H1 (cell line): ENCODE results near the gene KIAA1671. TPM values are rescaled to one million over a fixed set of nuclear protein-coding genes. Genes with fewer than 3 reads are reported as not detected.

ENCODE experiments used
- CTCF ChIA-PET: fragments of 300-600 bp; sonication (Branson Sonifier 250); formaldehyde crosslinking; loops from one replicate; lab custom pipeline; 2021; ENCODE audit not compliant: partially characterized antibody; lab: Charles Lee
- POLR2A ChIA-PET: fragments of 300-600 bp; sonication (Branson Sonifier 250); formaldehyde crosslinking; loops from one replicate; lab custom pipeline; 2021; ENCODE audit warnings: inconsistent platforms; ENCODE audit not compliant: partially characterized antibody; lab: Charles Lee
- DNase-seq, 2 experiments: peaks; one replicate each; pipeline versions ENCODE4 v3.0.0 to v3.0.0-alpha.2; 2010 to 2022; ENCODE audit warnings: low spot score in 2 of 2, low read depth in 1 of 2, mixed read lengths in 1 of 2
- FAIRE-seq: peaks from 2 replicates; lab custom pipeline; 2011; peaks lifted over from hg19 to GRCh38; lab: Jason Lieb, UNC
- H2AFZ ChIP-seq: 2 replicates; pipeline ENCODE4 v1.8.1; 2012; ENCODE audit warnings: low read length, inconsistent platforms
- H2AK5ac ChIP-seq: 2 replicates; pipeline ENCODE4 v1.6.1; 2013; ENCODE audit warnings: low read depth, low read length
- H2BK120ac ChIP-seq: replicated peaks from 2 replicates; pipeline ENCODE3; 2013; ENCODE audit warnings: low read depth, low read length, inconsistent platforms
- H2BK12ac ChIP-seq: 2 replicates; pipeline ENCODE4 v1.6.1; 2013; ENCODE audit warnings: low read depth, low read length
- H2BK15ac ChIP-seq: 2 replicates; pipeline ENCODE4 v1.6.1; 2013; ENCODE audit warnings: low read length
- H2BK20ac ChIP-seq: 2 replicates; pipeline ENCODE4 v1.6.1; 2013; ENCODE audit warnings: low read length
- H2BK5ac ChIP-seq: 2 replicates; pipeline ENCODE4 v1.6.1; 2013; ENCODE audit warnings: low read depth, low read length
- H3K14ac ChIP-seq: 2 replicates; pipeline ENCODE4 v1.6.1; 2013; ENCODE audit warnings: inconsistent platforms; ENCODE audit not compliant: insufficient read length
- H3K18ac ChIP-seq: 2 replicates; pipeline ENCODE4 v1.6.1; 2013; ENCODE audit warnings: low read length; ENCODE audit errors: extremely low read depth
- H3K23ac ChIP-seq: 2 replicates; pipeline ENCODE4 v1.6.1; 2013; ENCODE audit warnings: inconsistent platforms; ENCODE audit not compliant: insufficient read length
- H3K23me2 ChIP-seq: 2 replicates; pipeline ENCODE4 v1.6.1; 2013; ENCODE audit warnings: low read depth, low read length
- H3K27ac ChIP-seq: 2 replicates; pipeline ENCODE4 v1.6.1; 2011; ENCODE audit warnings: low read depth, low read length, inconsistent platforms
- H3K27me3 ChIP-seq, 4 experiments: replicated peaks in 1 of 4; 1 replicate in 1 of 4; 2 replicates in 3 of 4; pipeline versions ENCODE4 v1.6.1 to v1.8.1; 2011 to 2013; ENCODE audit warnings: low read length in 3 of 4, mild to moderate bottlenecking in 3 of 4, inconsistent platforms in 2 of 4, mixed read lengths in 2 of 4, moderate library complexity in 1 of 4; ENCODE audit not compliant: control insufficient read depth in 3 of 4, insufficient read depth in 3 of 4; ENCODE audit errors: extremely low read depth in 1 of 4
- H3K36me3 ChIP-seq, 4 experiments: 2 replicates each; pipeline versions ENCODE4 v1.6.1 to v1.8.1; 2011 to 2013; ENCODE audit warnings: mild to moderate bottlenecking in 4 of 4, low read length in 3 of 4, moderate library complexity in 2 of 4, control low read depth in 1 of 4, inconsistent platforms in 1 of 4; ENCODE audit not compliant: insufficient read depth in 4 of 4, control insufficient read depth in 2 of 4
- H3K4ac ChIP-seq: replicated peaks from 2 replicates; pipeline ENCODE3; 2013; ENCODE audit warnings: low read length, low read depth, mixed read lengths, inconsistent platforms; ENCODE audit not compliant: insufficient read length
- H3K4me1 ChIP-seq, 4 experiments: replicated peaks in 1 of 4; 1 replicate in 1 of 4; 2 replicates in 3 of 4; pipeline versions ENCODE4 v1.6.1 to v1.8.1; 2011 to 2013; ENCODE audit warnings: low read length in 3 of 4, inconsistent platforms in 2 of 4, mixed read lengths in 1 of 4; ENCODE audit not compliant: insufficient read depth in 4 of 4, control insufficient read depth in 3 of 4
- H3K4me2 ChIP-seq, 2 experiments: 2 replicates each; pipeline versions ENCODE4 v1.6.1 to v1.8.1; 2011 to 2013; ENCODE audit warnings: low read depth in 2 of 2, low read length in 2 of 2, control low read depth in 1 of 2, inconsistent platforms in 1 of 2, mild to moderate bottlenecking in 1 of 2; ENCODE audit not compliant: insufficient read depth in 1 of 2
- H3K4me3 ChIP-seq, 4 experiments: fragments of 200-600, 300-600 bp in 1 of 4; sonication (generic), shearing (Covaris generic), sonication (Bioruptor Twin) in 1 of 4; 2 replicates each; pipeline versions ENCODE4 v1.5.1 to v1.8.1; 2011 to 2016; ENCODE audit warnings: low read length in 4 of 4, low read depth in 3 of 4, control low read depth in 2 of 4, inconsistent platforms in 2 of 4, mild to moderate bottlenecking in 2 of 4, mixed read lengths in 1 of 4, moderate library complexity in 1 of 4; ENCODE audit not compliant: insufficient read depth in 2 of 4; ENCODE audit errors: extremely low read depth in 1 of 4
- H3K56ac ChIP-seq: replicated peaks from 2 replicates; pipeline ENCODE3; 2013; ENCODE audit warnings: low read depth, mild to moderate bottlenecking, mixed read lengths, low read length, inconsistent platforms; ENCODE audit not compliant: insufficient read length
- H3K79me1 ChIP-seq: 2 replicates; pipeline ENCODE4 v1.6.1; 2013; ENCODE audit warnings: low read depth, low read length, control low read depth
- H3K79me2 ChIP-seq, 2 experiments: 2 replicates each; pipeline versions ENCODE4 v1.6.1 to v1.8.1; 2012 to 2013; ENCODE audit warnings: low read length in 2 of 2, mild to moderate bottlenecking in 2 of 2, inconsistent platforms in 1 of 2; ENCODE audit not compliant: insufficient read depth in 2 of 2, control insufficient read depth in 1 of 2
- H3K9ac ChIP-seq, 4 experiments: replicated peaks in 1 of 4; 1 replicate in 1 of 4; 2 replicates in 3 of 4; pipeline versions ENCODE4 v1.6.1 to v1.8.1; 2011 to 2013; ENCODE audit warnings: low read depth in 3 of 4, low read length in 3 of 4, control low read depth in 2 of 4, mild to moderate bottlenecking in 2 of 4, moderate library complexity in 2 of 4, inconsistent platforms in 1 of 4; ENCODE audit errors: extremely low read depth in 1 of 4
- H3K9me3 ChIP-seq, 2 experiments: 2 replicates each; pipeline versions ENCODE4 v1.6.1 to v1.8.1; 2012 to 2013; ENCODE audit warnings: mild to moderate bottlenecking in 2 of 2, moderate library complexity in 2 of 2, control low read depth in 1 of 2, inconsistent platforms in 1 of 2, low read depth in 1 of 2, low read length in 1 of 2, mixed read lengths in 1 of 2; ENCODE audit not compliant: insufficient read depth in 2 of 2
- H4K20me1 ChIP-seq, 2 experiments: replicated peaks in 1 of 2; 2 replicates each; pipeline versions ENCODE3 to v1.8.1; 2011 to 2013; ENCODE audit warnings: inconsistent platforms in 2 of 2, low read length in 2 of 2, mild to moderate bottlenecking in 1 of 2; ENCODE audit not compliant: insufficient read depth in 2 of 2, control insufficient read depth in 1 of 2
- H4K5ac ChIP-seq: 2 replicates; pipeline ENCODE4 v1.6.1; 2013; ENCODE audit warnings: low read length, low read depth, mixed read lengths, inconsistent platforms; ENCODE audit not compliant: insufficient read length
- H4K8ac ChIP-seq: 2 replicates; pipeline ENCODE4 v1.8.0; 2013; ENCODE audit warnings: mild to moderate bottlenecking, moderate library complexity, low read length, inconsistent platforms; ENCODE audit not compliant: insufficient read depth; ENCODE audit errors: extremely low read depth
- H4K91ac ChIP-seq: replicated peaks from 2 replicates; pipeline ENCODE3; 2013; ENCODE audit warnings: low read length, mixed read lengths, inconsistent platforms; ENCODE audit not compliant: insufficient read length
- CBX8 ChIP-seq: fragments of 300-800, 300-1000 bp; sonication (generic); IDR thresholded peaks from 2 replicates; pipeline ENCODE4 v1.7.1; 2016; ENCODE audit warnings: low read depth, low read length, borderline replicate concordance
- CREB1 ChIP-seq: IDR thresholded peaks from 2 replicates; pipeline ENCODE4 v1.6.1; 2012; ENCODE audit warnings: inconsistent platforms
- CTBP2 ChIP-seq: IDR thresholded peaks from 2 replicates; pipeline ENCODE4 v1.7.0; 2011; ENCODE audit warnings: borderline replicate concordance, mild to moderate bottlenecking, moderate library complexity, mixed read lengths, low read length; ENCODE audit not compliant: insufficient read depth, insufficient read length
- EP300 ChIP-seq, 2 experiments: IDR thresholded peaks; 1 replicate in 1 of 2; 2 replicates in 1 of 2; pipeline ENCODE4 v1.6.1; 2011 to 2012; ENCODE audit warnings: low read depth in 2 of 2, low read length in 2 of 2, mild to moderate bottlenecking in 2 of 2, borderline replicate concordance in 1 of 2, inconsistent platforms in 1 of 2, moderate library complexity in 1 of 2
- GTF2F1 ChIP-seq: IDR thresholded peaks from 2 replicates; pipeline ENCODE4 v1.6.1; 2012; ENCODE audit warnings: low read depth, low read length, improper control_type of control experiment, borderline replicate concordance
- POLR2A ChIP-seq, 2 experiments: IDR thresholded peaks; 1 replicate in 1 of 2; 2 replicates in 1 of 2; pipeline ENCODE4 v1.6.1; 2011; ENCODE audit warnings: low read depth in 2 of 2, low read length in 2 of 2, mild to moderate bottlenecking in 2 of 2; ENCODE audit errors: control extremely low read depth in 1 of 2
- POLR2AphosphoS5 ChIP-seq: IDR thresholded peaks from 2 replicates; pipeline ENCODE4 v1.6.1; 2011; ENCODE audit warnings: low read depth, low read length
- RAD21 ChIP-seq, 2 experiments: IDR thresholded peaks in 1 of 2; conservative IDR thresholded peaks in 1 of 2; 2 replicates each; pipeline ENCODE4 v1.6.1; 2011; ENCODE audit warnings: low read depth in 2 of 2, low read length in 2 of 2, improper control_type of control experiment in 1 of 2, inconsistent platforms in 1 of 2, mild to moderate bottlenecking in 1 of 2, moderate library complexity in 1 of 2
- SIRT6 ChIP-seq: IDR thresholded peaks from one replicate; pipeline ENCODE4 v1.7.1; 2012; ENCODE audit warnings: low read length, inconsistent platforms
- SRF ChIP-seq: IDR thresholded peaks from 2 replicates; pipeline ENCODE4 v1.6.1; 2011; ENCODE audit warnings: mild to moderate bottlenecking, low read depth, low read length, moderate library complexity
- TEAD4 ChIP-seq: IDR thresholded peaks from 2 replicates; pipeline ENCODE4 v1.6.1; 2012; ENCODE audit warnings: low read depth, low read length, inconsistent platforms, mixed read lengths
- USF2 ChIP-seq: IDR thresholded peaks from 2 replicates; pipeline ENCODE4 v1.6.1; 2011; ENCODE audit warnings: low read length, improper control_type of control experiment
- YY1 ChIP-seq: IDR thresholded peaks from 2 replicates; pipeline ENCODE4 v1.6.1; 2011; ENCODE audit warnings: low read depth, mild to moderate bottlenecking, low read length
- ZNF274 ChIP-seq: IDR thresholded peaks from 2 replicates; pipeline ENCODE4 v1.7.0; 2012; ENCODE audit warnings: low read length, borderline replicate concordance; ENCODE audit errors: extremely low read depth
- WGBS, 2 experiments: shearing (Covaris generic) in 1 of 2; methylation state at CpG; one replicate each; pipeline versions ENCODE4 v1.1.6 to v1.1.7; 2013 to 2015; ENCODE audit warnings: low lambda C conversion rate in 2 of 2, mixed read lengths in 2 of 2, inconsistent platforms in 1 of 2, low coverage in 1 of 2, missing lambda C conversion rate in 1 of 2; ENCODE audit not compliant: insufficient replicate concordance in 2 of 2, insufficient coverage in 1 of 2, insufficient read length in 1 of 2; ENCODE audit errors: extremely low coverage in 1 of 2, missing lambda C conversion rate in 1 of 2; 5-methylcytosine and 5-hydroxymethylcytosine counted together
- polyA plus RNA-seq, 7 experiments: library from polyadenylated mRNA; depleted of rRNA in 3 of 7; stranded (reverse) in 5 of 7; unstranded in 2 of 7; fragments of >200 nt in 5 of 7; fragments of 200-250 nt in 2 of 7; gene quantifications; 1 replicate in 5 of 7; 2 replicates in 1 of 7; 4 replicates in 1 of 7; pipeline versions ENCODE4 v1.2.1 to v1.2.3, GENCODE V29; 2011 to 2013; ENCODE audit warnings: missing spikeins in 2 of 7, mixed read lengths in 2 of 7
- total RNA-seq: library from RNA; stranded (reverse); fragmentation: NEBNext Ultra II Directional; extraction: Animal tissue kit (Norgen Biotek cat#: 25700); gene quantifications from 2 replicates; pipeline ENCODE4 v1.2.1, GENCODE V29; 2021

Gene KIAA1671
- total and polyA plus RNA-seq, 2 of the 8 experiments (the other 6 are each of a cell fraction or from before 2014, with no cell fraction given) = 6.4 to 23.9 TPM

DNA sequence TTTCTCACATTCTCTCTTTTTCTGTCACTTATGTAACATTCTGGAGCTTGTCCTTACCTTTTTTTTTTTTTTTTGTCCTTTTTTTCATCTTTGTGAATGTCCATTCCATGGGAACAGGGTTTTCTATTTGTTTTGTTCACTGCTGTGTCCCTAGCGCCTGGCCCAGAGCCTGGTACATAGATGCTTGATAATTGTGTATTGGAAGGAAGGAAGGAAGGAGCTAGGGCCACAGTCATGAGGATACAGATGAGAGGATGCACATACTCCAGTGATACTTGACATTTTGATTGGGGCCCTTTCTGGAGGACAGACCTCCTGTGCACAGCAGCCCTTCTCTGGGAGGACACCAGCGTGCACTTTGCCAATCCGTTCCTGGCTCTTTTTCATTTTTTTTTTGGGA lies 68.9 kb downstream of the KIAA1671 start:
- no peak overlapping the region for H2BK5ac ChIP-seq
- H4K8ac ChIP-seq = no peak overlapping the region
- no peak overlapping the region for H3K23ac ChIP-seq
- H3K27ac ChIP-seq = no peak overlapping the region
- no peaks in the 10 kb centered on the region for H3K79me2 ChIP-seq
- no peaks in the 10 kb centered on the region for H3K27me3 ChIP-seq
- ChIA-PET CTCF (interaction anchor here (0.6 to 2.1 kb wide), 6 partner anchors 10 to 145 kb away, joined by 3 to 13 read pairs (median 3); no protein-coding TSS in a partner anchor), POLR2A (no interaction called here)
- H3K56ac ChIP-seq = no peak overlapping the region
- H3K18ac ChIP-seq = no peak overlapping the region
- H3K79me1 ChIP-seq = no peaks in the 10 kb centered on the region; the same call in 1 of the 2 replicates
- WGBS, 2 experiments = 92% methylated on average over 3 of the region's 3 CpGs; no CpG with 5 or more reads in 1 of the 2 experiments
- no peak for FAIRE-seq
- H3K36me3 ChIP-seq = peaks cover 0 to 3% (median 0%) of the 10 kb centered on the region in 4 experiments; a peak in 1 of 8 replicates
- no peak overlapping the region for H2AFZ ChIP-seq
- H4K91ac ChIP-seq = no peak overlapping the region
- H2AK5ac ChIP-seq = no peak overlapping the region
- no peak overlapping the region for H3K14ac ChIP-seq
- no peaks in the 10 kb centered on the region for H3K9me3 ChIP-seq
- H3K23me2 ChIP-seq = no peaks in the 10 kb centered on the region; the same call in 1 of the 2 replicates
- H2BK12ac ChIP-seq = no peak overlapping the region
- no peak overlapping the region for H2BK20ac ChIP-seq
- no peaks in the 10 kb centered on the region for H3K4me1 ChIP-seq
- no peak overlapping the region for H3K4ac ChIP-seq
- no peak overlapping the region for H4K5ac ChIP-seq
- TF ChIP-seq TEAD4 (no peak), YY1 (no peak), SRF (no peak), CREB1 (no peak), POLR2AphosphoS5 (no peak), EP300 (IDR thresholded peaks at IDR 0.05; ENCODE audit: borderline replicate concordance in 1 of 2, low read depth in 2 of 2, low read length in 2 of 2) (no peak), CBX8 (no peak), GTF2F1 (no peak), USF2 (no peak), RAD21 (IDR thresholded peaks at IDR 0.05 in 1 of 2, conservative IDR thresholded peaks at IDR 0.05 in 1 of 2; ENCODE audit: low read depth in 2 of 2, low read length in 2 of 2) (no peak), CTBP2 (no peak), SIRT6 (no peak), POLR2A (IDR thresholded peaks at IDR 0.05; ENCODE audit: control extremely low read depth in 1 of 2, low read depth in 2 of 2, low read length in 2 of 2) (no peak), ZNF274 (no peak)
- DNase-seq = no peak
- H4K20me1 ChIP-seq = peaks cover 0 to 2% of the 10 kb centered on the region in 2 experiments
- no peak overlapping the region for H3K4me3 ChIP-seq
- no peak overlapping the region for H2BK120ac ChIP-seq
- no peak overlapping the region for H2BK15ac ChIP-seq
- H3K9ac ChIP-seq = no peak overlapping the region
- no peak overlapping the region for H3K4me2 ChIP-seq
